ENCODE data around the gene PSMA6.

The PSMA6 gene

GRCh38 chr14:35286707-35287106 lies 5.5 kb upstream of the PSMA6 start:
- ATAC-seq (ENCODE audit: low read depth) = no peak
- Histone ChIP-seq H3K4me3 (ENCODE audit: severe bottlenecking) (no peak overlapping the region), H3K4me1 (ENCODE audit: insufficient read depth, poor library complexity, severe bottlenecking) (no peaks in the 10 kb centered on the region), H3K36me3 (ENCODE audit: low read depth) (0 out of 2 replicates have a peak, but pooled peaks cover 4% of the 10 kb centered on the region), H3K27me3 (ENCODE audit: insufficient read depth, poor library complexity, severe bottlenecking) (no peaks in the 10 kb centered on the region), H3K9me3 (ENCODE audit: severe bottlenecking) (no peaks in the 10 kb centered on the region), H3K27ac (ENCODE audit: poor library complexity, severe bottlenecking) (no peak overlapping the region)
- TF ChIP-seq CTCF (IDR thresholded peaks at IDR 0.05; ENCODE audit: poor library complexity, severe bottlenecking) = no peak
- DNase-seq (ENCODE audit: low spot score) = no peak

- TF ChIP-seq CTCF (IDR thresholded peaks at IDR 0.05; ENCODE audit: poor library complexity, severe bottlenecking) = no peak
- H3K9me3 ChIP-seq (ENCODE audit: severe bottlenecking) = no peaks in the 10 kb centered on the region
- no peak overlapping the region for H3K27ac ChIP-seq (ENCODE audit: poor library complexity, severe bottlenecking)
- DNase-seq (ENCODE audit: low spot score) = no peak
- H3K27me3 ChIP-seq (ENCODE audit: insufficient read depth, poor library complexity, severe bottlenecking) = no peaks in the 10 kb centered on the region
- no peaks in the 10 kb centered on the region for H3K36me3 ChIP-seq (ENCODE audit: low read depth)
- ATAC-seq (ENCODE audit: low read depth) = no peak
- no peaks in the 10 kb centered on the region for H3K4me1 ChIP-seq (ENCODE audit: insufficient read depth, poor library complexity, severe bottlenecking)
- no peak overlapping the region for H3K4me3 ChIP-seq (ENCODE audit: severe bottlenecking)
Observed at GRCh38 chr14:35287431-35288013, 4.7 kb upstream of the PSMA6 start.

- H3K36me3 ChIP-seq (ENCODE audit: low read depth) = peaks cover 19% of the 10 kb centered on the region
- DNase-seq (ENCODE audit: low spot score) = no peak
- no peak overlapping the region for H3K4me3 ChIP-seq (ENCODE audit: severe bottlenecking)
- ATAC-seq (ENCODE audit: low read depth) = no peak
- no peaks in the 10 kb centered on the region for H3K27me3 ChIP-seq (ENCODE audit: insufficient read depth, poor library complexity, severe bottlenecking)
- no peaks in the 10 kb centered on the region for H3K9me3 ChIP-seq (ENCODE audit: severe bottlenecking)
- H3K4me1 ChIP-seq (ENCODE audit: insufficient read depth, poor library complexity, severe bottlenecking) = peaks cover 11% of the 10 kb centered on the region
- no peak overlapping the region for H3K27ac ChIP-seq (ENCODE audit: poor library complexity, severe bottlenecking)
- no peak for TF ChIP-seq CTCF (IDR thresholded peaks at IDR 0.05; ENCODE audit: poor library complexity, severe bottlenecking)
Observed at GRCh38 chr14:35289623-35290022, 2.6 kb upstream of the PSMA6 start.

- ATAC-seq (ENCODE audit: low read depth) = peak; percentile 30
- TF ChIP-seq CTCF (IDR thresholded peaks at IDR 0.05; ENCODE audit: poor library complexity, severe bottlenecking) = no peak
- peaks cover 45% of the 10 kb centered on the region for H3K36me3 ChIP-seq (ENCODE audit: low read depth)
- H3K9me3 ChIP-seq (ENCODE audit: severe bottlenecking) = no peaks in the 10 kb centered on the region
- H3K4me3 ChIP-seq (ENCODE audit: severe bottlenecking) = peak overlapping the region; percentile 75
- H3K4me1 ChIP-seq (ENCODE audit: insufficient read depth, poor library complexity, severe bottlenecking) = peaks cover 15% of the 10 kb centered on the region
- peak overlapping the region; percentile 55 for H3K27ac ChIP-seq (ENCODE audit: poor library complexity, severe bottlenecking)
- H3K27me3 ChIP-seq (ENCODE audit: insufficient read depth, poor library complexity, severe bottlenecking) = no peaks in the 10 kb centered on the region
- no peak for DNase-seq (ENCODE audit: low spot score)
Observed at GRCh38 chr14:35292770-35293561, 784 bp downstream of the PSMA6 start.

GRCh38 chr14:35295845-35296161 lies 3.6 kb downstream of the PSMA6 start:
- H3K27me3 ChIP-seq (ENCODE audit: insufficient read depth, poor library complexity, severe bottlenecking) = no peaks in the 10 kb centered on the region
- H3K27ac ChIP-seq (ENCODE audit: poor library complexity, severe bottlenecking) = no peak overlapping the region
- peaks cover 56% of the 10 kb centered on the region for H3K36me3 ChIP-seq (ENCODE audit: low read depth)
- no peak for TF ChIP-seq CTCF (IDR thresholded peaks at IDR 0.05; ENCODE audit: poor library complexity, severe bottlenecking)
- no peaks in the 10 kb centered on the region for H3K9me3 ChIP-seq (ENCODE audit: severe bottlenecking)
- H3K4me3 ChIP-seq (ENCODE audit: severe bottlenecking) = no peak overlapping the region
- H3K4me1 ChIP-seq (ENCODE audit: insufficient read depth, poor library complexity, severe bottlenecking) = peaks cover 24% of the 10 kb centered on the region
- ATAC-seq (ENCODE audit: low read depth) (no peak), DNase-seq (ENCODE audit: low spot score) (no peak)

Measured in RWPE2 (cell line).